ENCODE results near the gene TEX52. TPM values are rescaled to one million over a fixed set of nuclear protein-coding genes. Genes with fewer than 3 reads are reported as not detected.

Gene TEX52
- total and polyA plus RNA-seq, 2 of the 13 experiments (the other 11 are each of a cell fraction or from before 2014, with no cell fraction given): 0.05 TPM; not detected in 1

DNA sequence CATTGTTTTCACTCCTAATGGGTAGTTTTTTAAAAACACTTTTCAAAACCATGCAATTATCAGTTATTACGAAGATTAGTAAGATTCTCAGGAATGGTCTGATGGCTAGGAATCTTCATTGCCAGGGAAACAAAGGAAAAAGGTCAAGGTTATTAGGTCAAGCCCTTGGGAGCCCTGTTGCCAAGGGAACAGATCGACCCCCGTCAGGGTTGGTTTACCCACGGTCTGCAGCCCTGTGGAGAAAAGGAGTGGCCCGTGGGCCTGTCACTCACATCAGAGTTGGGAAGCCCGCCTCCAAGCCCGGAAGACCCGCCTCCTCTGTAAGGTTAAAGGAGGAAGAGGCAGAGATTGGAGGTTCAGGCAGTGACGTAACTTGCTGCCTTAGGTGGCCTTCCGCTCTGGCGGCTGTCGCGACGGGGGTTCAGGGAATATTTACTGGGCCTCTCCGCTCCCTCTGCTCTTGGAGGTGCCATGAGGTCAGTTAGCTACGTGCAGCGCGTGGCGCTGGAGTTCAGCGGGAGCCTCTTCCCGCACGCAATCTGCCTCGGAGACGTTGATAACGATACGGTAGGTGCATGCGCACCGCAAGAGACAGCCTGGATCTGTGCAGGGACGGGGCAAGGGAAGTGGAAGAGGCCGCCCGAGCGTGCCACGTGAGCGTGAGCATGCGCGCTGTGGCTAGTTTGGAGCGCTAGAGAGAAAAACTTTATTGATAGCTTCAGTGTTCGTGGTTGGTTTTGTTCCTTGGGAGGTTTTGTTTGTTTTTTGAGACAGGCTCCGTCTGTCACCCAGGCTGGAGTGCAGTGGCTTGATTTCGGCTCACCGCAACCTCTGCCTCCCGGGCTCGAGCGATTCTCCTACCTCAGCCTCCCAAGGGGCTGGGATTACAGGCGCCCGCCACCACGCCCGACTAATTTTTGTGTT, 44.3 kb downstream of the TEX52 start, which contains the start of gene ITFG2 (continued):
- TF ChIP-seq, protein P1, sequence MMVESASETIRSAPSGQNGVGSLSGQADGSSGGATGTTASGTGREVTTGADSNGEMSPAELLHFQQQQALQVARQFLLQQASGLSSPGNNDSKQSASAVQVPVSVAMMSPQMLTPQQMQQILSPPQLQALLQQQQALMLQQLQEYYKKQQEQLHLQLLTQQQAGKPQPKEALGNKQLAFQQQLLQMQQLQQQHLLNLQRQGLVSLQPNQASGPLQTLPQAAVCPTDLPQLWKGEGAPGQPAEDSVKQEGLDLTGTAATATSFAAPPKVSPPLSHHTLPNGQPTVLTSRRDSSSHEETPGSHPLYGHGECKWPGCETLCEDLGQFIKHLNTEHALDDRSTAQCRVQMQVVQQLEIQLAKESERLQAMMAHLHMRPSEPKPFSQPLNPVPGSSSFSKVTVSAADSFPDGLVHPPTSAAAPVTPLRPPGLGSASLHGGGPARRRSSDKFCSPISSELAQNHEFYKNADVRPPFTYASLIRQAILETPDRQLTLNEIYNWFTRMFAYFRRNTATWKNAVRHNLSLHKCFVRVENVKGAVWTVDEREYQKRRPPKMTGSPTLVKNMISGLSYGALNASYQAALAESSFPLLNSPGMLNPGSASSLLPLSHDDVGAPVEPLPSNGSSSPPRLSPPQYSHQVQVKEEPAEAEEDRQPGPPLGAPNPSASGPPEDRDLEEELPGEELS (CRISPR knock-in tag; IDR thresholded peaks at IDR 0.05): peak; percentile 65
- peak; percentile 85 for TF ChIP-seq MXD4 (CRISPR knock-in tag; IDR thresholded peaks at IDR 0.05)
- TF ChIP-seq SAFB2 (CRISPR knock-in tag; IDR thresholded peaks at IDR 0.05; ENCODE audit: borderline replicate concordance, low read depth): peak; percentile 81; the same call in 1 of the 2 replicates
- TF ChIP-seq HIVEP1 (CRISPR knock-in tag; IDR thresholded peaks at IDR 0.05): peak; percentile 86
- peak; percentile 40; the same call in 1 of the 2 replicates for TF ChIP-seq ZNF44 (CRISPR knock-in tag; IDR thresholded peaks at IDR 0.05)
- no peak for TF ChIP-seq ZNF615 (CRISPR knock-in tag; IDR thresholded peaks at IDR 0.05; ENCODE audit: borderline replicate concordance)
- peak; percentile 89 for TF ChIP-seq RXRA (CRISPR knock-in tag; IDR thresholded peaks at IDR 0.05)
- peak; percentile 53; the same call in 1 of the 2 replicates for TF ChIP-seq SMAD3 (CRISPR knock-in tag; IDR thresholded peaks at IDR 0.05)
- peak; percentile 60; the same call in 1 of the 2 replicates for TF ChIP-seq ZSCAN12 (CRISPR knock-in tag; IDR thresholded peaks at IDR 0.05)
- no peak for TF ChIP-seq SNRNP70 (IDR thresholded peaks at IDR 0.05; ENCODE audit: low read depth, low read length)
- peak; percentile 23; the same call in 1 of the 2 replicates for TF ChIP-seq KMT2A (CRISPR knock-in tag; IDR thresholded peaks at IDR 0.05)
- peak; percentile 61; the same call in 1 of the 2 replicates for TF ChIP-seq ZNF337 (CRISPR knock-in tag; IDR thresholded peaks at IDR 0.05; ENCODE audit: borderline replicate concordance, low read depth)
- TF ChIP-seq, protein P2, sequence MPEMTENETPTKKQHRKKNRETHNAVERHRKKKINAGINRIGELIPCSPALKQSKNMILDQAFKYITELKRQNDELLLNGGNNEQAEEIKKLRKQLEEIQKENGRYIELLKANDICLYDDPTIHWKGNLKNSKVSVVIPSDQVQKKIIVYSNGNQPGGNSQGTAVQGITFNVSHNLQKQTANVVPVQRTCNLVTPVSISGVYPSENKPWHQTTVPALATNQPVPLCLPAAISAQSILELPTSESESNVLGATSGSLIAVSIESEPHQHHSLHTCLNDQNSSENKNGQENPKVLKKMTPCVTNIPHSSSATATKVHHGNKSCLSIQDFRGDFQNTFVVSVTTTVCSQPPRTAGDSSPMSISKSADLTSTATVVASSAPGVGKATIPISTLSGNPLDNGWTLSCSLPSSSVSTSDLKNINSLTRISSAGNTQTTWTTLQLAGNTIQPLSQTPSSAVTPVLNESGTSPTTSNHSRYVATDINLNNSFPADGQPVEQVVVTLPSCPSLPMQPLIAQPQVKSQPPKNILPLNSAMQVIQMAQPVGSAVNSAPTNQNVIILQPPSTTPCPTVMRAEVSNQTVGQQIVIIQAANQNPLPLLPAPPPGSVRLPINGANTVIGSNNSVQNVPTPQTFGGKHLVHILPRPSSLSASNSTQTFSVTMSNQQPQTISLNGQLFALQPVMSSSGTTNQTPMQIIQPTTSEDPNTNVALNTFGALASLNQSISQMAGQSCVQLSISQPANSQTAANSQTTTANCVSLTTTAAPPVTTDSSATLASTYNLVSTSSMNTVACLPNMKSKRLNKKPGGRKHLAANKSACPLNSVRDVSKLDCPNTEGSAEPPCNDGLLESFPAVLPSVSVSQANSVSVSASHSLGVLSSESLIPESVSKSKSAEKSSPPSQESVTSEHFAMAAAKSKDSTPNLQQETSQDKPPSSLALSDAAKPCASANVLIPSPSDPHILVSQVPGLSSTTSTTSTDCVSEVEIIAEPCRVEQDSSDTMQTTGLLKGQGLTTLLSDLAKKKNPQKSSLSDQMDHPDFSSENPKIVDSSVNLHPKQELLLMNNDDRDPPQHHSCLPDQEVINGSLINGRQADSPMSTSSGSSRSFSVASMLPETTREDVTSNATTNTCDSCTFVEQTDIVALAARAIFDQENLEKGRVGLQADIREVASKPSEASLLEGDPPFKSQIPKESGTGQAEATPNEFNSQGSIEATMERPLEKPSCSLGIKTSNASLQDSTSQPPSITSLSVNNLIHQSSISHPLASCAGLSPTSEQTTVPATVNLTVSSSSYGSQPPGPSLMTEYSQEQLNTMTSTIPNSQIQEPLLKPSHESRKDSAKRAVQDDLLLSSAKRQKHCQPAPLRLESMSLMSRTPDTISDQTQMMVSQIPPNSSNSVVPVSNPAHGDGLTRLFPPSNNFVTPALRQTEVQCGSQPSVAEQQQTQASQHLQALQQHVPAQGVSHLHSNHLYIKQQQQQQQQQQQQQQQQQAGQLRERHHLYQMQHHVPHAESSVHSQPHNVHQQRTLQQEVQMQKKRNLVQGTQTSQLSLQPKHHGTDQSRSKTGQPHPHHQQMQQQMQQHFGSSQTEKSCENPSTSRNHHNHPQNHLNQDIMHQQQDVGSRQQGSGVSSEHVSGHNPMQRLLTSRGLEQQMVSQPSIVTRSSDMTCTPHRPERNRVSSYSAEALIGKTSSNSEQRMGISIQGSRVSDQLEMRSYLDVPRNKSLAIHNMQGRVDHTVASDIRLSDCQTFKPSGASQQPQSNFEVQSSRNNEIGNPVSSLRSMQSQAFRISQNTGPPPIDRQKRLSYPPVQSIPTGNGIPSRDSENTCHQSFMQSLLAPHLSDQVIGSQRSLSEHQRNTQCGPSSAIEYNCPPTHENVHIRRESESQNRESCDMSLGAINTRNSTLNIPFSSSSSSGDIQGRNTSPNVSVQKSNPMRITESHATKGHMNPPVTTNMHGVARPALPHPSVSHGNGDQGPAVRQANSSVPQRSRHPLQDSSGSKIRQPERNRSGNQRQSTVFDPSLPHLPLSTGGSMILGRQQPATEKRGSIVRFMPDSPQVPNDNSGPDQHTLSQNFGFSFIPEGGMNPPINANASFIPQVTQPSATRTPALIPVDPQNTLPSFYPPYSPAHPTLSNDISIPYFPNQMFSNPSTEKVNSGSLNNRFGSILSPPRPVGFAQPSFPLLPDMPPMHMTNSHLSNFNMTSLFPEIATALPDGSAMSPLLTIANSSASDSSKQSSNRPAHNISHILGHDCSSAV (CRISPR knock-in tag; IDR thresholded peaks at IDR 0.05; ENCODE audit: borderline replicate concordance): peak; percentile 93; the same call in 1 of the 2 replicates
- TF ChIP-seq, protein P3, sequence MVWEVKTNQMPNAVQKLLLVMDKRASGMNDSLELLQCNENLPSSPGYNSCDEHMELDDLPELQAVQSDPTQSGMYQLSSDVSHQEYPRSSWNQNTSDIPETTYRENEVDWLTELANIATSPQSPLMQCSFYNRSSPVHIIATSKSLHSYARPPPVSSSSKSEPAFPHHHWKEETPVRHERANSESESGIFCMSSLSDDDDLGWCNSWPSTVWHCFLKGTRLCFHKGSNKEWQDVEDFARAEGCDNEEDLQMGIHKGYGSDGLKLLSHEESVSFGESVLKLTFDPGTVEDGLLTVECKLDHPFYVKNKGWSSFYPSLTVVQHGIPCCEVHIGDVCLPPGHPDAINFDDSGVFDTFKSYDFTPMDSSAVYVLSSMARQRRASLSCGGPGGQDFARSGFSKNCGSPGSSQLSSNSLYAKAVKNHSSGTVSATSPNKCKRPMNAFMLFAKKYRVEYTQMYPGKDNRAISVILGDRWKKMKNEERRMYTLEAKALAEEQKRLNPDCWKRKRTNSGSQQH (CRISPR knock-in tag; IDR thresholded peaks at IDR 0.05; ENCODE audit: low read depth): peak; percentile 79
- peak; percentile 90; the same call in 1 of the 2 replicates for TF ChIP-seq ZKSCAN8 (CRISPR knock-in tag; IDR thresholded peaks at IDR 0.05; ENCODE audit: borderline replicate concordance)

Data from HepG2 (cell line).